PC-9 (cell line): ENCODE measurements around the gene HSPA8.

Experiments used
- EZH2 ChIP-seq: fragments of 200-600 bp; sonication (generic); IDR thresholded peaks from 2 replicates; pipeline ENCODE4 v1.8.0; 2017; ENCODE audit warnings: antibody characterized with exemption, low read depth
- TF ChIP-seq, protein P1 (sequence below): fragments of 200-600 bp; sonication (generic); conservative IDR thresholded peaks from 2 replicates; pipeline ENCODE4 v1.6.1; 2017; ENCODE audit warnings: mixed run types, antibody characterized with exemption, mild to moderate bottlenecking, moderate library complexity

DNA sequence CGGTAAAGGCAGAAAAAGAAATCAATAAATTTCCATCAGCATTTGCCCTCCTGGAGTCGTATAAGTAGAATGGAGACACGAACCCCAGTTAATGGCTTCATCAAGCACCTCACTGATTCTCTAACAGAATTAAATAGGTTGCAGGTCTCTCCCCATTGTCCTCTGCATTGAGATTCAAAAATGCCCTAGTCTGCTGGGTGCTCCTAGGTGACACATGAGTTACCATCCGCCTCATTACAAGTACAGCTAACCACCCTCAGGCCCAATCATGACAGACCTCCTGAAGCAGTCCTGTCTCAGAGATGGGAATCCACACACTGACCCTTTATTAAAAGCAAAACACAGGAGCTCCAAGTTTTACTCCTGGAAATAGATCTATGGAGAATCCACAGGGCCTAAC lies 31.4 kb downstream of the HSPA8 start:
- TF ChIP-seq, protein P1, sequence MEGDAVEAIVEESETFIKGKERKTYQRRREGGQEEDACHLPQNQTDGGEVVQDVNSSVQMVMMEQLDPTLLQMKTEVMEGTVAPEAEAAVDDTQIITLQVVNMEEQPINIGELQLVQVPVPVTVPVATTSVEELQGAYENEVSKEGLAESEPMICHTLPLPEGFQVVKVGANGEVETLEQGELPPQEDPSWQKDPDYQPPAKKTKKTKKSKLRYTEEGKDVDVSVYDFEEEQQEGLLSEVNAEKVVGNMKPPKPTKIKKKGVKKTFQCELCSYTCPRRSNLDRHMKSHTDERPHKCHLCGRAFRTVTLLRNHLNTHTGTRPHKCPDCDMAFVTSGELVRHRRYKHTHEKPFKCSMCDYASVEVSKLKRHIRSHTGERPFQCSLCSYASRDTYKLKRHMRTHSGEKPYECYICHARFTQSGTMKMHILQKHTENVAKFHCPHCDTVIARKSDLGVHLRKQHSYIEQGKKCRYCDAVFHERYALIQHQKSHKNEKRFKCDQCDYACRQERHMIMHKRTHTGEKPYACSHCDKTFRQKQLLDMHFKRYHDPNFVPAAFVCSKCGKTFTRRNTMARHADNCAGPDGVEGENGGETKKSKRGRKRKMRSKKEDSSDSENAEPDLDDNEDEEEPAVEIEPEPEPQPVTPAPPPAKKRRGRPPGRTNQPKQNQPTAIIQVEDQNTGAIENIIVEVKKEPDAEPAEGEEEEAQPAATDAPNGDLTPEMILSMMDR = no peak
- no peak for TF ChIP-seq EZH2
